GM21515 (cell line): ENCODE measurements around the gene LMOD2.
"Not testable (repeated sequence)": the region's sequence is repeated elsewhere in the genome, so short reads cannot be mapped to it uniquely, and the experiment has no call there.

Source experiments
- ATAC-seq: cut with Tn5 transposase; IDR thresholded peaks from one replicate; pipeline ENCODE4 v1.9.1; 2021; ENCODE audit not compliant: unreplicated experiment

The LMOD2 gene, protein sequence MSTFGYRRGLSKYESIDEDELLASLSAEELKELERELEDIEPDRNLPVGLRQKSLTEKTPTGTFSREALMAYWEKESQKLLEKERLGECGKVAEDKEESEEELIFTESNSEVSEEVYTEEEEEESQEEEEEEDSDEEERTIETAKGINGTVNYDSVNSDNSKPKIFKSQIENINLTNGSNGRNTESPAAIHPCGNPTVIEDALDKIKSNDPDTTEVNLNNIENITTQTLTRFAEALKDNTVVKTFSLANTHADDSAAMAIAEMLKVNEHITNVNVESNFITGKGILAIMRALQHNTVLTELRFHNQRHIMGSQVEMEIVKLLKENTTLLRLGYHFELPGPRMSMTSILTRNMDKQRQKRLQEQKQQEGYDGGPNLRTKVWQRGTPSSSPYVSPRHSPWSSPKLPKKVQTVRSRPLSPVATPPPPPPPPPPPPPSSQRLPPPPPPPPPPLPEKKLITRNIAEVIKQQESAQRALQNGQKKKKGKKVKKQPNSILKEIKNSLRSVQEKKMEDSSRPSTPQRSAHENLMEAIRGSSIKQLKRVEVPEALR

DNA sequence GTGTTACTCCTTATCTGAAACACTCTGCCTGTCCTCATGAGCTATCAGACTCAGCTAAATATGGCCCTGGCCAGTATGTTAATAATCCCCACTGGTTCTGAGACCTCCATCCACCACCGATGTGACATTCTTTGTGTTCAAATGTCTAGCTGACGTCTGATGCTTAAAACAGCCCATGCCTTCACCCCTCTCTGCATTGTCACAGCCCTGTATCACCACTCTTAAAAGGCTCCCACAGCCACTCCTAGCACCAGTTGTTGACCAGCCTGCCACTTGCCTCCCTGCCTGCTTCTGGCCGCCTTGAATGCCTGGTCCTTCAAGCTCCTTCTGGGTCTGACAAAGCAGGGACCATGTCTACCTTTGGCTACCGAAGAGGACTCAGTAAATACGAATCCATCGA is at the start of gene LMOD2:
Gene LMOD2 (plus strand): TSS at position 253 of the 400 bp plus-strand sequence. CDS start 98 bp downstream, at position 351.
- no peak for ATAC-seq

DNA sequence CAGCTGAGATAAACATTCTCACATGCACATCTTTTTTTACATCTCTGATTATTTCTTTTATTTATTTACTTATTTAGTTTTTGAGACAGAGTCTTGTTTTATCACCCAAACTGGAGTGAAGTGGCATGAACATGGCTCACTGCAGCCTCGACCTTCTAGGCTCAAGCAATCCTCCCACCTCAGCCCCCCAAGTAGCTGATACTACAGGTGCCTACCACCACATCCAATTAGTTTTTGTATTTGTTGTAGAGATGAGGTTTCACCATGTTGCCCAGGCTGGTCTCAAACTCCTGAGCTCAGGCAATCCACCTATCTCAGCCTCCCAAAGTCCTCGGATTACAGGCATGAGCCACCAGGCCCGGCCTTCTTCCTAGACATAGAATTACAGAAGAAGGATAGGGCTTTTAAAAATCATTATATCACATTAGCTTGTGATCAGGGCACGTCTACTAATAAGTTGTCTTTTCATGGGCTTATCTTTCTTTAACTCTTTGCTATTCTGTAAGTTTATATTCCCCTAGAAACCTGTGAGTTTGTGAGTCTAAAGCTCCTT is 48.2 kb upstream of the LMOD2 start:
- ATAC-seq: no peak

DNA sequence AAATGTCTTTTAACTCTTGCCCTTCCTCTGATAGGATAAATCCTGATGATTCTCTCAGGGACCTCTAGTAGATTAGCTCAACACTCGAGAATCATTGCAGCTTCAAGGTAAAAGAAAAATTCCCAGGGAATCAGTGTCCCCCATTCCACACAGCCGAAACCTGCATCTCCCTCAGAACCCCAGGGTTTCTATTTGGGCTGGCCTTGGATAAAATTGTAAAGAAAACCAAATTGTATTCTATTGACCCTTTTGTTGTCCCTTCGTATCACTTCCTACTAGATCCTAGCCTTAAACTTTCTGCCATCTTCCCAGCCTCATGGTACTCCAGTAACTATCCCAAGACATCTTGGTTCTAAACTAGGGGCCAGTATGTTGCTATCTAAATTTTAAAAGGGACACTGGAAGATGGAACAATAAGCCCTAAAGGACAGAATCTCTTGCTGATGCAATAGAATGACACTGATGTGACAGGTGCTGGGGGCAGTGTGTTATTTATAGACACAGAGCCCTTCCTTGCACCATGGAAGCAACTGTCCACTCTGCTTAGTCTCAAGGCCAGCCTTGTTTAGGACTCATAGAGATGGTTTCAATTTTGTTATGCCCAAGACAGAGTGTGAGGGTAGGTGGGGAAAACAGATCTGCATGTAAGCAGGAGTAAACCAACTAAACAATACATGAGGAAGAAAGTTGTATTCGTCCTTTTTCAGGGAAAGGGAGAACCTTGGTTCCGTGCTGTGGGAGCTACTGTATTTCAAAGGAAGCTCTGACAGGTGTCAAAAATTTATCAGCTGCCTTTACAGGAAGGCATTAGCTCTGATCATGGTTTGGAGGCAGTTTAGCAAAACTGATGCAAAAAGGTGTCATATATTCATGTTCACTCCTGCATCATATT is 46.4 kb upstream of the LMOD2 start:
- no peak for ATAC-seq

DNA sequence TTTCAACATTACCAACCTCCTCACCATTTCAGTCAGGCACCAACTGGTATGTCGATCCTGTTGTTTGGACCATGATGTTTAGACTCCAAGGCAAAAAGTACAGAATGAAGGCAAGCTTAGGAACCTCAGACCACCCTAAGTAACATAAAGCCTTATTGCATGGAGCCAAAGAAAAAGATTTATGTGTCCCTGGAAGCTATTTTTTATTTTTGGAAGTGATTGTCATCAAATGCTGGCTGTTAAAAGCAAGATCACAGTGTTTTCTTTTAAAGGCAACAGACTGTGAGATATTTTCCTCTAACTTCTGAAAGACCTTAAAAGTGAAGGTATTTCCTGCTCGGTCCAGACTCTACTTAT is 45.8 kb upstream of the LMOD2 start:
- ATAC-seq: no peak

DNA sequence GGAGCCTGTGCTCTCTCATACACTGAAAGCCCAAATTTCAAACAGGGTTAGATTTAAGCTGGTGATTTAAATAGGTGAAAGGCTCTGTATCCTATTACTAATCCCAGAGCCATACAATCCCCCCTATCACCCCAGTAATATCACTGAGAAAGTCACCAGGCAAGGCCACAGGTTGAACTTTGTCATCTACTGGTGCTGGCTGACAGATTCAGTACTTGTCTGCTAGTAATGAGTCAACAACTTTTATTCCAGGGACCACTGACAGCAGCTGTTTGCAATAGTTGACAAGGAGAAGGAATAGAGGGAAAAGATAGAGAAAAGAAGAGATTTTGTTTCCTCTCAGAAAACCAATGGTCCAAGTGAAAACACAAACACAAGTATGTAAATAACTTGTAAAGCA is 43.6 kb upstream of the LMOD2 start:
- ATAC-seq: no peak

DNA sequence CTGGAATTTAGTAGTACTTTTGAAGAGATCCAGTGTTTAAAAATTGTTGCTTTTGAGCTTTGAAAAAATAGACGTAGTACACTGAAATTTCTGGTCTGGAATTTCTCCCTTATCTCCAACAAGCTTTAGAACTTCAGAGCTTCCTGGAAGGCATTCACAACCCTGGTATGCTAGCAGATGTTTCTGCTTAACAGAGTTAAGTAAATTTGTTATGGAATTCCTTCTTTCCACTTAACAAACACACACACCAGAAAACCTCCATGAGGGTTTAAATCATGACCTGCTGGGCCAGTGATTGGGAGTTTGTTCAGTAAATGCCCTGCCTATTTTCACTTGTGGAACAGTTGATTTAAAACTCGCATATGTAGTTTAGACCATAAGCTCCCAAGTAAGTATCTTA is 40.3 kb upstream of the LMOD2 start:
- no peak for ATAC-seq

DNA sequence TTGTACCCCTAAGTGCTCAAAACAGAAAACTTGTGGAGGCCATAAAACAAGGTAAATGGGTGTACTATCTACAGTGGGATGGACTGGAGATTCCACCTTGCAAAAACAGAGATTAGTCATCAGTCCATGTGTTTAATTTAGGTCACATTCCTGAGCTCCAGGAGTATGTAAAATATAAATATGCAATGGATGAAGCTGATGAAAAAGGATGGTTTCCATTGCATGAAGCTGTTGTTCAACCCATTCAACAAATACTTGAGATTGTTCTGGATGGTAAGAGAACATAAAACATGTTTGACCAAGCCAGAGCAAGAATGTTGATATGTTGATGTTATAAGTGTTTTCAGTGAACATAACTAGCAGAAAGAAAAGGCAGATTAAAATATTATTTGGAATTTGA is 39.4 kb upstream of the LMOD2 start:
- ATAC-seq: no peak

DNA sequence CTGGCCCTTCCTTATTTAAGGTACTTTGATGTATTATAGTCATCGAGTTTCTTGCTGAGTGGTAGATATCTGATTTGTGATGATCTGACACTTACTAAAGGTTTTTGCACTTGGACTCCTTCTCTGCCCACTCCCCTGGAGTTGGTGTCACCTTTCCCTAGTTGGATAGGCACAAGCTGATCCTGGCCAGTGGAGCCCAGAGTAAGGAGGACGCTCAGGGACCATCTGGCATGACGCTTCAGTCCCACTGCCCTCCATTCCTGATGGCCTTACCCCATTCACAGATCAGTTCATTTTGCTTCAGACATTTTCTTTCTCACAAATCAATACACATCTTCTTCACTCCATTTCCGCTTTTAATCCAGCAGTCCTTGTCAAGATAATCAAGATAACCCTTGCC is 34.0 kb upstream of the LMOD2 start:
- ATAC-seq: no peak

DNA sequence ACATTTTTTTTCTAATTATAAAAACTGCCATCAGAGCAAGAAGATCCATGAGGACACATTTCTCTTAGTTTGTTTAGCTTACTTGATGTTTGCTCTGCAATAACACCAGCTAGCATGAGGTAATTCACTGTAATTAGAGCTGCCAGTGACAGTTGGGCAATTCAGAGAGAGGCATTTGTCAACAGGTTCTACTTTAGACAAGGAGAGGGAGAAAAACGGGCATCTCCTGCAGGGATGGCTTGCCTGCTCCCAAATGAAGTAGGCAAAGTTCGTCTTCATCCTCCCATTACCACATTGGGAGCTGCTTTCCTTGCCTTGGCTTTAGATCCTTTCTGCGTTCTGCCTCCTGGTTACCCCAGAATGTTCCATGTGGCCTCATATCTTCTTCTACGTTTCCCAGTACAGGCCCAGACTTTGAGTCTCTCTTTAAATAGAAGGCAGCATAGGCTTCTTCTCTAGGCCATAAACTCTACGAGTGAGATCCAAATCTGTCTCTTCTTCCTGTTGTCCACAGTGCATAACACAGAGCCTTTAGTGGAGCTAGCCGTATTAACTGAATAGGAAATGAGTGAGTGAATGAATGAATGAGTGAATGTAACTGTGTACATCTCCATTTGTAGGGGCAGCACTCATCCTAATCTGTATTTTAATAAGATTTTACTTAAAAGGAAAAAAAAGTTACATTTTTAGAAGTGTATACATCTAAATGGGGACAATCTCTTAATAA is 32.8 kb upstream of the LMOD2 start:
- ATAC-seq: no peak

DNA sequence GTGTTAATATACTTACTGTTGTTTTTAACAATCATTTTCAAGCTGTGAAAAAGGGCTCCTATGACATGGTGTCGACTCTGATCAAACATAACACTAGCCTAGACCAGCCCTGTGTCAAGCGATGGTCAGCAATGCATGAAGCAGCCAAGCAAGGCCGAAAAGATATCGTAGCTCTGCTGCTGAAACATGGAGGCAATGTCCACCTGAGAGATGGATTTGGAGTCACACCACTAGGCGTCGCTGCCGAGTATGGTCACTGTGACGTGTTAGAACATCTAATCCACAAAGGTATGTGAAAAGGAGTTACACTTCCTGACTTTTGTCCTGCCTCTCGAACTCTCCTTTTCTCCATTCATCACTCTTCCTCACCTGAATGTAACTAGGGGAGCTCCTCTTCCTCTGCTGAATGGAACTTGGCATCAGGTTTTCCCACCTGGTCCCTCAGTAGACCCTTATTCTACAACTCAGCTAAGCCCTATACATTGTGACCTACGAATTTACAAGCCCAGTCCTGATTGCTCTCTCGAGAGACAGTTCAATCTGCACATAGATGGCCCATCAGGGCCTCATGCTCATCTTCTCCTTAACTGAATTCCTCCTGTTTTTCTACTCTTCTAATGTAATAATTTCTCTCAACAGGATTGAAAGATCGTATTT is 31.0 kb upstream of the LMOD2 start:
- peak; percentile 97 for ATAC-seq

DNA sequence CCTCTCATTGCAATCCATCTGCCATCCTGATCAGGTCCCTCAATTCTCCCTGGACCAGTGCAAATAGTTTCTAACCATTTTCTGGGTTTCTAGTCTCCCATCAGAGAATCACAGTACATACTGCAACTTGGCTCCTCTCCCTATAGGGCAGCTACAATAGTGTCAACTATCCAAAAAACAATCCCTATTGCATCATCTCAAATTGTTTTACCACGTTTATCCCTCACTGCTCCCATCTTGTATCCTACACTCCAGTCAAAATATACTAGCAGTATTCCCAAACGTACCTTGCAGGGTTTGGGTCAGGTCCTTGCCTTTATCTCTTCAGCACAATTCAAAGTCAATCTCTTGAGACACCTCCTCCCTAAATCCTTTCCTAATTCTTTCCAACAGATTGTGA is 30.4 kb upstream of the LMOD2 start:
- no peak for ATAC-seq

DNA sequence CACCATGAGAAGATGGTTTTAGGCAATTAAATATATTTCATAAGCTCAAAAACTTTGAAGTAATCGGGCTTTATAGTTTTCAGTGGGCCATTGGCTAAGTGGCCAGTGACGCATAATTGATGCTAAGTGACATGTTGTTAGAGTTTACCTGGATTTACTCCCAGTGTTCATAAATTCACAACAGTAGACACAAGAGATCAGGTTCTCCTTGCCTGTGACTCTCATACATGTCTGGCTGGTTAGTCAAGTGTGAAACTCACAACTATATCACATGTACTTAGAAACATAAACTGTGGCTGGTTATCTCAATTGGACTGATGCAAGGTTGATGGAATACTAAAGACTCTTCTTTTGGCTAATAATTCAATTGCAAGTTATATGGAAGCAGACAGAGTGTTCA is 27.8 kb upstream of the LMOD2 start:
- ATAC-seq: no peak

DNA sequence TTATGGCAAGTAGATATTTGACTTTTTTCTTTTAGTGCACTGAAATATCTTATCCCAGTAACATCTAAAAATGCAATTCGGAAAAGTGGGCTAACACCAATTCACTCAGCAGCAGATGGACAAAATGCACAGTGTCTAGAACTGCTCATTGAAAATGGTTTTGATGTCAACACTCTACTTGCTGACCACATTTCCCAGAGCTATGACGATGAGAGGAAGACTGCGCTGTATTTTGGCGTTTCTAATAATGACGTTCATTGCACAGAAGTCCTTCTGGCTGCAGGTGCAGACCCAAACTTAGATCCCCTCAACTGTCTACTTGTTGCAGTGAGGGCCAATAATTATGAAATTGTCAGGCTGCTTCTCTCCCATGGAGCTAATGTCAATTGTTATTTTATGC is 26.8 kb upstream of the LMOD2 start:
- ATAC-seq: no peak

DNA sequence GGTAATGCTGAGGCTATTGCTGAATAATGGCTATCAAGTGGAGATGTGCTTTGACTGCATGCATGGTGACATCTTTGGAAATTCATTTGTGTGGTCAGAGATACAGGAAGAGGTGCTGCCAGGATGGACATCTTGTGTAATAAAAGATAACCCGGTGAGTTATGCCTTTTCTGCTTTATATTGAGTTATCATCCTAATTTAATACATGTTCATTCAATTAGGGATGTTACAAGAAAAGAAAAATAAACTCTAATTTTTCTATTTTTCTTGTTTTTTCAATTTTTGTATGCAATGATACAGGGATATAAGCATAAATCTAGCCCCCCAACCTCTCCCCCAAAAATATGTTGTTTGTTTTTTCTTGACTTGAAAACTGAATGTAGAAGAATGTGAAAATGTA is 26.4 kb upstream of the LMOD2 start:
- ATAC-seq: no peak

DNA sequence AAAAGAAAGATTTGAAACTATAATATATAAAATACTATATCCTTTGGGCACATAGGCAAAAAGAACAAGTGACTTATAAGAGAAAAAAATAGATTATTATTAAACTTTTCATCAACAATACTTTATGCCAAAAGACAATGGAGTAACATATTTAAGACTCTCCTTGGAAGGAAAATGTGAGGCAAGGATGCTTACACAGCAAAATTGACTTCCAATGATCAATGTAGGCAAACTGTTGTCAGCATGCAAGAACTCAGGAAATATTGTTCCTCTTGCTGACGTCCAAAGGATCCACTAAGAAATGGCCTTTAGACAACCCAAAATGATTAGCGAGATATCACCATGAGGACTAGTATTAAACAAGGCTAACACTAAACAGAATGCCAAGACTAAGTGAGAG is 22.9 kb upstream of the LMOD2 start:
- ATAC-seq: no peak

DNA sequence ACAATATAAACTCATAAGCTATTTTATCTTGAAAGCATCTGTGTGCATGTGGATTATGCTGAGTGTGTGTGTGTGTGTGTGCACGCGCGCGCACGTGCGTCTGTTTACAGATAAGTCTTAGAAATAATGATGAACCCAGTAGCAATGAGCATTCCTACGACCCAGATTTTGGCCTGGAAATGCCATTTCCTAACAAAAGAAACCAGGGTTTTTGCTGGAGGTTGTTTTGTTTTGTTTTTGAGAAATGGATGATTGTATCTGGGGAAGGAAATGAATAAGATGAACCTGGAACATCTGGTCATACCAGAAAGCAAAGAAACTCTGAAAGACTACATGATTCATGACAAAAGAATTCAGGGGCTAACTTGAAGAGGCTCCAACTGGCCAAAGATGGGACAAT is 22.1 kb upstream of the LMOD2 start:
- no peak for ATAC-seq

DNA sequence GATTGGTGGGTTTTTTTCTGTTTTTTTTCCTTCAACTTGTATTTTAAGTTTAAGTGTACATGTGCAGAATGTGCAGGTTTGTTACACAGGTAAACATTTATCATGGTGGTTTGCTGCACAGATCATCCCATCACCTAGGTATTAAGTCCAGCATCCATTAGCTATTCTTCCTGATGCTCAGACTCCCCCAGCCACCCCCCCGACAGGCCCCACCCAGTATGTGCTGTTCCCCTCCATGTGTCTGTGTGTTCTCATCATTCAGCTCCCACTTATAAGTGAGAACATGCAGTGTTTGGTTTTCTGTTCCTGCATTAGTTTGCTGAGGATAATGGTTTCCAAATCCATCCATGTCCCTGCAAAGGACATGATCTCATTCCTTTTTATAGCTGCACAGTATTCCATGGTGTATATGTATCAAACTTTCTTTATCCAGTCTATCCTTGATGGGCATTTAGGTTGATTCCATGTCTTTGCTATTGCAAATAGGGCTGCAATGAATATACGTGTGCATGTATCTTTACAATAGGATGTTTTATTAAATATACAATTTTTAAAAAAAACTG is 21.6 kb upstream of the LMOD2 start:
- not testable (repeated sequence) for ATAC-seq

DNA sequence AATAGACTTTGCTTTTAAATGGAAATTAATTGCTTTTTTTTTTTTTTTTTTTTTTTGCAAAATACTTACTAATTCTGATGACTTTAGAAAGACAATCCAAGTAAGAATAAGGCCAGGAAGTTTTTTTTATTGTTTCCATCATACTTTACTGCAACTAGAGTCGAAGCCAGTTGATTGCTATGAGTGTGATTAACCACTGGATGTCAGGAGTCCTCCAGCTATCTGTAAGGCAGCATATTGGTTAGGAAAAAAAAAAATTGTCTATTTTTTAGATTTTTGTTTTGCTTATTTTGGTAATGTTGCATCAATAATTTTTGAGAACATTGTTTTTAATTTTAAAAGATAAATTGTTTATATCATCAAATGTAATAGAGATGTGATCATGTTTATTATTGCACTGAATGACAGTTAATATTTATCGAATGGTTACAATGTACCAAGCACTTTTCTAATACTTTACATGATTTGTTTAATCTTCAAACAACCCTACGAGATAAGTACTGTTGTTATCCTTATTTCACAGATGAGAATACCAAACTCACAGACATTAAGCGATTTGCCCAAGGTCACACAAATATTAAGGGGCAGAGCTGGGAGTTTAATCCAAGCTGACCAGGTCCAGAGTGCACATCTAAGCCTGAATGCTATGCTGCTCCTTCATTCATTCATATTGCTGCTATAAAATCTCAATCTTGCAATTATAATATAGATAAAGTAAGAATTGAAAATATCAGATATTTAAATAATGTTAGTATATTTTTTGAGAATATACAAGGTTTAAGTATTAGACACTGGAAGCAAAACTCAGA is 19.9 kb upstream of the LMOD2 start:
- ATAC-seq: peak; percentile 65

DNA sequence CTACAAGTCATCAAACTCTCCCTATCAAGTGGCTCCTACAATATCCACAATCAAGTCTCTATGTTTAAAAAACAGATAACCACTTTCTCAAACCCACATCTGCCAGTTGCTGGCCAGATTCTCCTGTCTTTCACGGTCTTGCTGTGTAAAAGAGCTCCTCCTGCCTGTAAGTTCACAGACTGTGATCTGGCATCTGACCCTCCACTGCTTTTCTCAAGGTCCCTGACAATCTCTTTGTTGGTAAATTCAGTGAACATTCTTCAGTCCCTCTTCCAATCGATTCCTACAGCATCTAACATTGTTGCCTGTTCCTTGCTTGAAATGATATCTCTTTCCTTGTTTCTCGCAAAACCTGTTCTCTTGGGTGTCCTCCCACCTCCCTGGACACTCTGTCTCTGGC is 18.5 kb upstream of the LMOD2 start:
- ATAC-seq: no peak
